Natural killer cell (primary cell): ENCODE data around the gene SGTB. TPM values are rescaled to one million over a fixed set of nuclear protein-coding genes. Genes with fewer than 3 reads are reported as not detected.

ENCODE experiments used
- ATAC-seq, 3 donors: fragments of 150-1000 bp in 2 of 3; fragments of 200-7000 bp in 1 of 3; cut with Tn5 transposase; 1 replicate in 1 of 3; 2 replicates in 2 of 3; pipeline ENCODE4 v1.10.0; 2021; ENCODE audit warnings: mild to moderate bottlenecking in 2 of 3, moderate library complexity in 2 of 3
- DNase-seq, 2 donors: peaks; one replicate each; pipeline versions ENCODE4 v3.0.0 to v3.0.0-alpha.2; 2013 to 2021; ENCODE audit warnings: mixed read lengths in 1 of 2
- H3K27ac ChIP-seq: one replicate; pipeline ENCODE4 v1.5.1; 2013; ENCODE audit warnings: mild to moderate bottlenecking, low read length
- H3K27me3 ChIP-seq: one replicate; pipeline ENCODE4 v1.6.1; 2013; ENCODE audit warnings: low read length; ENCODE audit not compliant: control insufficient read depth, insufficient read depth
- H3K36me3 ChIP-seq: one replicate; pipeline ENCODE4 v1.6.1; 2013; ENCODE audit warnings: low read length; ENCODE audit not compliant: control insufficient read depth, insufficient read depth
- H3K4me1 ChIP-seq: one replicate; pipeline ENCODE4 v1.6.1; 2013; ENCODE audit warnings: low read length; ENCODE audit not compliant: control insufficient read depth, insufficient read depth
- H3K4me3 ChIP-seq: one replicate; pipeline ENCODE4 v1.5.1; 2013; ENCODE audit warnings: low read length
- H3K9me3 ChIP-seq: one replicate; pipeline ENCODE4 v1.6.1; 2013; ENCODE audit warnings: low read length; ENCODE audit not compliant: control insufficient read depth, insufficient read depth
- H3K27ac Mint-ChIP-seq, 2 donors: one replicate each; pipeline ENCODE4 v1.8.0; 2022; ENCODE audit warnings: mild to moderate bottlenecking in 2 of 2, mixed read lengths in 2 of 2, moderate library complexity in 1 of 2
- H3K27me3 Mint-ChIP-seq, 2 donors: one replicate each; pipeline ENCODE4 v1.8.0; 2022; ENCODE audit warnings: low read depth in 2 of 2, mixed read lengths in 2 of 2
- H3K36me3 Mint-ChIP-seq: one replicate; pipeline ENCODE4 v1.8.0; 2022; ENCODE audit warnings: mixed read lengths
- H3K4me1 Mint-ChIP-seq, 2 donors: one replicate each; pipeline ENCODE4 v1.8.0; 2022; ENCODE audit warnings: mixed read lengths in 2 of 2
- H3K4me3 Mint-ChIP-seq: one replicate; pipeline ENCODE4 v1.8.0; 2022; ENCODE audit warnings: mild to moderate bottlenecking, moderate library complexity, mixed read lengths
- H3K9me3 Mint-ChIP-seq, 2 donors: one replicate each; pipeline ENCODE4 v1.8.0; 2022; ENCODE audit warnings: mixed read lengths in 2 of 2
- WGBS: methylation state at CpG from one replicate; pipeline ENCODE4 v1.1.7; 2013; ENCODE audit warnings: missing lambda C conversion rate; ENCODE audit not compliant: insufficient coverage; 5-methylcytosine and 5-hydroxymethylcytosine counted together
- intact Hi-C: fragments of 100-400 bp; cut with micrococcal nuclease; formaldehyde crosslinking; loops from one replicate; pipeline ENCODE4 v1.14.2; 2022
- total RNA-seq, 4 donors: library from RNA; stranded (reverse); fragments of 120-200 nt in 1 of 4; gene quantifications; one replicate each; pipeline versions ENCODE4 v1.2.3 to v1.2.4, GENCODE V29; 2013 to 2022
- TF ChIP-seq, protein P1 (sequence below): fragments of 200-600 bp; IDR thresholded peaks from one replicate; pipeline ENCODE4 v1.8.0; 2022; ENCODE audit warnings: antibody characterized with exemption

SGTB gene
- total RNA-seq, 3 donors from 2014 or later (not counting 1 experiment from before 2014, with no cell fraction given): 6.9 to 12.0 (median 10.0) TPM

DNA sequence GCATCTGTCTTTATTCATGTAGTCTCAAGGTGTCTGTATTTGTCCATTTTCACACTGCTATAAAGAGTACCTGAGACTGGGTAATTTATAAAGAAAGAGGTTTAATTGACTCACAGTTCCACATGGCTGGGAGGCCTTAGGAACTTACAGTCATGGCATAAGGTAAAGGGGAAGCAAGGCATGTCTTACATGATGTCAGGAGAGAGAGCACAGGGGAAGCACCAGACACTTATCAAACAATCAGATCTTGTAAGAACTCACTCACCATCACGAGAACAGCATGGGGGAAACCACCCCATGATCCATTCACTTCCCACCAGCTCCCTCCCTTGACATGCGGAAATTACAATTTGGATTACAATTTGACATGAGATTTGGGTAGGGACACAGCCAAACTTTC lies 44.3 kb upstream of the SGTB start:
- Mint-ChIP-seq H3K9me3 (no peaks in the 10 kb centered on the region), H3K27me3 (peaks cover 0 to 3% of the 10 kb centered on the region in 2 donors), H3K27ac (no peak overlapping the region), H3K4me3 (no peak overlapping the region), H3K36me3 (no peaks in the 10 kb centered on the region), H3K4me1 (no peaks in the 10 kb centered on the region)
- peaks cover 3% of the 10 kb centered on the region for H3K4me1 ChIP-seq
- no peaks in the 10 kb centered on the region for H3K9me3 ChIP-seq
- H3K36me3 ChIP-seq: no peaks in the 10 kb centered on the region
- ATAC-seq (no peak), DNase-seq (no peak)
- H3K27me3 ChIP-seq: no peaks in the 10 kb centered on the region
- TF ChIP-seq, protein P1, sequence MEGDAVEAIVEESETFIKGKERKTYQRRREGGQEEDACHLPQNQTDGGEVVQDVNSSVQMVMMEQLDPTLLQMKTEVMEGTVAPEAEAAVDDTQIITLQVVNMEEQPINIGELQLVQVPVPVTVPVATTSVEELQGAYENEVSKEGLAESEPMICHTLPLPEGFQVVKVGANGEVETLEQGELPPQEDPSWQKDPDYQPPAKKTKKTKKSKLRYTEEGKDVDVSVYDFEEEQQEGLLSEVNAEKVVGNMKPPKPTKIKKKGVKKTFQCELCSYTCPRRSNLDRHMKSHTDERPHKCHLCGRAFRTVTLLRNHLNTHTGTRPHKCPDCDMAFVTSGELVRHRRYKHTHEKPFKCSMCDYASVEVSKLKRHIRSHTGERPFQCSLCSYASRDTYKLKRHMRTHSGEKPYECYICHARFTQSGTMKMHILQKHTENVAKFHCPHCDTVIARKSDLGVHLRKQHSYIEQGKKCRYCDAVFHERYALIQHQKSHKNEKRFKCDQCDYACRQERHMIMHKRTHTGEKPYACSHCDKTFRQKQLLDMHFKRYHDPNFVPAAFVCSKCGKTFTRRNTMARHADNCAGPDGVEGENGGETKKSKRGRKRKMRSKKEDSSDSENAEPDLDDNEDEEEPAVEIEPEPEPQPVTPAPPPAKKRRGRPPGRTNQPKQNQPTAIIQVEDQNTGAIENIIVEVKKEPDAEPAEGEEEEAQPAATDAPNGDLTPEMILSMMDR: no peak
- no peak overlapping the region for H3K27ac ChIP-seq
- WGBS: 61% methylated on average over 2 of the region's 2 CpGs
- H3K4me3 ChIP-seq: no peak overlapping the region
- intact Hi-C loops: loop anchor here (10.0 kb wide), 4 partner anchors 159 to 409 kb away; partner anchors contain the start of genes ERBIN and SREK1

DNA sequence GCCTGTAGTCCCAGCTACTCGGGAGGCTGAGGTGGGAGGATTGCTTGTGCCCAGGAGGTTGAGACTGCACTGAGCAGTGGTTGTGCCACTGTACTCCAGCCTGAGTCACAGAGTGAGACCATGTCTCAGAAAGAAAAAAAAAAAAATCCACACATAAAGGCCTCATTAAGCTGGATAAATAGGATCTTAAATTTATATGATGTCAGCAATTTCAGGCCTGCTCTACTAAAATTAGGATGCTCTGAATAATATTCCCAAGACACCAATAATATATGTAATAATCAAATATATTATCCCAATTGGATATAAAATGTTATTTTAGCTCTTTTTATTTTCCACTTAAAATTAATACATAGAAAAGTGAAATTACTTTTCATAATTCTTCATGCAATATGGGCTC lies 43.7 kb upstream of the SGTB start:
- Histone ChIP-seq H3K4me3 (no peak overlapping the region), H3K27ac (no peak overlapping the region), H3K4me1 (peaks cover 6% of the 10 kb centered on the region), H3K27me3 (no peaks in the 10 kb centered on the region), H3K36me3 (no peaks in the 10 kb centered on the region), H3K9me3 (no peaks in the 10 kb centered on the region)
- WGBS: 80% methylated on average over 1 of the region's 1 CpG
- DNase-seq (no peak), ATAC-seq (no peak)
- H3K4me1 Mint-ChIP-seq: peaks cover 6% of the 10 kb centered on the region in 2 donors
- H3K9me3 Mint-ChIP-seq: no peaks in the 10 kb centered on the region
- TF ChIP-seq, protein P1: no peak
- H3K4me3 Mint-ChIP-seq: no peak overlapping the region
- peaks cover 0 to 6% of the 10 kb centered on the region in 2 donors for H3K27me3 Mint-ChIP-seq
- H3K27ac Mint-ChIP-seq: no peak overlapping the region
- intact Hi-C loops: loop anchor here (10.0 kb wide), 4 partner anchors 159 to 409 kb away; partner anchors contain the start of genes ERBIN and SREK1
- H3K36me3 Mint-ChIP-seq: no peaks in the 10 kb centered on the region

DNA sequence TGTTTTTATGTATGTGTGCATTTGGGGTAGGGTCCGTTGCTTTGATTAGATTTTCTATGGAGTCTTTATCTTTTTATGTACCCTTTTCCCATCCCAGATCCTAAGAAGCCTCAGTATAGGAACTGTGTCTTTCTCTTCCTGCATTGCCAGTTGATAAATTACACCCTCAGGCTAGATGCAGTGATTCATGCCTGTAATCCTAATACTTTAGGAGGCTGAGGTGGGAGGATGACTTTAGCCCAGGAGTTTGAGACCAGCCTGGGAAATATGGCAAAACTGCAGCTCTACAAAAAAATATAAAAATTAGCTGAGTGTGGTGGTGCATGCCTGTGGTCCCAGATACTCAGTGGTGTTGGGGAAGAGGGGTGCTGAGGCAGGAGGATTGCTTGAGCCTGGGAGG lies 40.3 kb upstream of the SGTB start:
- TF ChIP-seq, protein P1: no peak
- peaks cover 0 to 9% of the 10 kb centered on the region in 2 donors for H3K27me3 Mint-ChIP-seq
- no peak for DNase-seq
- ATAC-seq: no peak
- no peak overlapping the region for H3K4me3 Mint-ChIP-seq
- H3K36me3 ChIP-seq: no peaks in the 10 kb centered on the region
- no peaks in the 10 kb centered on the region for H3K27me3 ChIP-seq
- H3K4me1 Mint-ChIP-seq: peaks cover 6% of the 10 kb centered on the region in 2 donors
- WGBS: no CpG with 5 or more reads among the region's 1 CpG
- H3K9me3 Mint-ChIP-seq: no peaks in the 10 kb centered on the region
- intact Hi-C loops: loop anchor here (1.0 to 10.0 kb wide), 5 partner anchors 26 to 413 kb away; partner anchors contain the start of genes ERBIN and SREK1
- no peaks in the 10 kb centered on the region for H3K36me3 Mint-ChIP-seq
- peaks cover 8% of the 10 kb centered on the region for H3K4me1 ChIP-seq
- H3K27ac ChIP-seq: no peak overlapping the region
- H3K4me3 ChIP-seq: no peak overlapping the region
- H3K9me3 ChIP-seq: no peaks in the 10 kb centered on the region
- H3K27ac Mint-ChIP-seq: no peak overlapping the region
